ENCODE data around the gene PIGM.
A peak's percentile ranks its signal among the peaks of the same experiment; 100 is the strongest.

PIGM gene

DNA sequence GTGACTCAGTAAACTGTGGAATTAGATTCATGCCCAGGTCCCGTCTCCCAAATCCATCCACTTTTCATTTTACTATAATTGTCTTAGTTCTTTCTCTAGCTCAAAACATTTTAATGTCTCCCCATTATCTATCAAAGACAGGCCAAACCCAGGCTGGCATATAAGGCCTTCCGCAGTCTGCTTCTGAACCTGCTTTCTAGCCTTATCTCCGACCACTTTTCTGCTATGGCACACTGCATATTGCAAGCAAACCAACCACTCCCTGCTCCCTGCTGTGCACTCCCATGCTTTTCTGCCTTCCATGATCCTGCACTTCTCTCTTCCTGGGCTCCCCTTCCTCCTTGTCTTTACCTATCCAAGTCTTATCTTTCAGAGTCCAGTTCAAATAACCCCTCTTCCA lies 17.3 kb upstream of the PIGM start:
- H3K9me3 ChIP-seq (ENCODE audit: low read length): no peaks in the 10 kb centered on the region
- H3K4me1 ChIP-seq (ENCODE audit: insufficient read depth, low read length, severe bottlenecking): peaks cover 8% of the 10 kb centered on the region
- H3F3A ChIP-seq (ENCODE audit: insufficient read depth, low read length): no peaks in the 10 kb centered on the region
- no peak overlapping the region for H3K9ac ChIP-seq (ENCODE audit: low read length)
- H3K79me2 ChIP-seq (ENCODE audit: insufficient read depth, low read length): no peaks in the 10 kb centered on the region
- H3K4me2 ChIP-seq (ENCODE audit: low read length): no peak overlapping the region
- H2AFZ ChIP-seq (ENCODE audit: low read length): no peak overlapping the region
- no peak overlapping the region for H3K27ac ChIP-seq (ENCODE audit: low read depth, low read length, poor library complexity, severe bottlenecking)
- TF ChIP-seq EZH2 (IDR thresholded peaks at IDR 0.05; ENCODE audit: borderline replicate concordance, low read length): no peak
- TF ChIP-seq, protein P1, sequence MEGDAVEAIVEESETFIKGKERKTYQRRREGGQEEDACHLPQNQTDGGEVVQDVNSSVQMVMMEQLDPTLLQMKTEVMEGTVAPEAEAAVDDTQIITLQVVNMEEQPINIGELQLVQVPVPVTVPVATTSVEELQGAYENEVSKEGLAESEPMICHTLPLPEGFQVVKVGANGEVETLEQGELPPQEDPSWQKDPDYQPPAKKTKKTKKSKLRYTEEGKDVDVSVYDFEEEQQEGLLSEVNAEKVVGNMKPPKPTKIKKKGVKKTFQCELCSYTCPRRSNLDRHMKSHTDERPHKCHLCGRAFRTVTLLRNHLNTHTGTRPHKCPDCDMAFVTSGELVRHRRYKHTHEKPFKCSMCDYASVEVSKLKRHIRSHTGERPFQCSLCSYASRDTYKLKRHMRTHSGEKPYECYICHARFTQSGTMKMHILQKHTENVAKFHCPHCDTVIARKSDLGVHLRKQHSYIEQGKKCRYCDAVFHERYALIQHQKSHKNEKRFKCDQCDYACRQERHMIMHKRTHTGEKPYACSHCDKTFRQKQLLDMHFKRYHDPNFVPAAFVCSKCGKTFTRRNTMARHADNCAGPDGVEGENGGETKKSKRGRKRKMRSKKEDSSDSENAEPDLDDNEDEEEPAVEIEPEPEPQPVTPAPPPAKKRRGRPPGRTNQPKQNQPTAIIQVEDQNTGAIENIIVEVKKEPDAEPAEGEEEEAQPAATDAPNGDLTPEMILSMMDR (IDR thresholded peaks at IDR 0.05; ENCODE audit: low read length): no peak
- no peaks in the 10 kb centered on the region for H3K36me3 ChIP-seq (ENCODE audit: insufficient read depth, low read length)
- no peak overlapping the region for H3K4me3 ChIP-seq (ENCODE audit: low read depth, low read length, poor library complexity, severe bottlenecking)
- no peaks in the 10 kb centered on the region; the same call in 1 of the 2 replicates for H3K27me3 ChIP-seq (ENCODE audit: insufficient read depth, low read length)
- H3K9me2 ChIP-seq (ENCODE audit: low read depth, low read length): no peaks in the 10 kb centered on the region
- no peaks in the 10 kb centered on the region for H4K20me1 ChIP-seq (ENCODE audit: insufficient read depth, low read length)

DNA sequence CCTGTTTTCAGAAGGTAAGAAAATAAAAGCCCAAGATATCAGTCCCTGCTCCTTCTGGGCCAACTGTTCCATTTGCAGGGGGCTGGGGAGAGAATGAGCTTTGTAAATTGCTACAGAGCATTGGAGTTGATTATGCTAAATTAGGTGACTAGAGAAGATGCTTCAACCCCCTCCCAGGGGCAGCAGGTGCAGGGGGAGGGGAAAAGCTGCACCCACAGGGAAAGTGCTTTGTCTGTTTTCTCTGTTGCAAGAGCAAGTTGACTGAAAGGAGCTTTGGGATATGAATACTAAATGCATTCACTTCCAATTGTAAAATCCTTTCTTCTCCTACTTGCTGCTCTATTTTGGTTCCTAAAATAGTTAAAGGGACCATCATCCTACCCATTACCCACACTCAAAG lies 16.5 kb upstream of the PIGM start:
- Histone ChIP-seq H3K79me2 (ENCODE audit: insufficient read depth, low read length) (no peaks in the 10 kb centered on the region), H3K9me2 (ENCODE audit: low read depth, low read length) (no peaks in the 10 kb centered on the region), H3K4me1 (ENCODE audit: insufficient read depth, low read length, severe bottlenecking) (peaks cover 8% of the 10 kb centered on the region), H3K36me3 (ENCODE audit: insufficient read depth, low read length) (no peaks in the 10 kb centered on the region), H3K4me2 (ENCODE audit: low read length) (no peak overlapping the region), H3K9ac (ENCODE audit: low read length) (no peak overlapping the region), H4K20me1 (ENCODE audit: insufficient read depth, low read length) (no peaks in the 10 kb centered on the region), H3K4me3 (ENCODE audit: low read depth, low read length, poor library complexity, severe bottlenecking) (no peak overlapping the region), H3K9me3 (ENCODE audit: low read length) (no peaks in the 10 kb centered on the region), H3K27me3 (ENCODE audit: insufficient read depth, low read length) (no peaks in the 10 kb centered on the region; the same call in 1 of the 2 replicates), H3F3A (ENCODE audit: insufficient read depth, low read length) (no peaks in the 10 kb centered on the region), H3K27ac (ENCODE audit: low read depth, low read length, poor library complexity, severe bottlenecking) (no peak overlapping the region), H2AFZ (ENCODE audit: low read length) (no peak overlapping the region)
- no peak for TF ChIP-seq EZH2 (IDR thresholded peaks at IDR 0.05; ENCODE audit: borderline replicate concordance, low read length)
- TF ChIP-seq, protein P1 (IDR thresholded peaks at IDR 0.05; ENCODE audit: low read length): no peak

DNA sequence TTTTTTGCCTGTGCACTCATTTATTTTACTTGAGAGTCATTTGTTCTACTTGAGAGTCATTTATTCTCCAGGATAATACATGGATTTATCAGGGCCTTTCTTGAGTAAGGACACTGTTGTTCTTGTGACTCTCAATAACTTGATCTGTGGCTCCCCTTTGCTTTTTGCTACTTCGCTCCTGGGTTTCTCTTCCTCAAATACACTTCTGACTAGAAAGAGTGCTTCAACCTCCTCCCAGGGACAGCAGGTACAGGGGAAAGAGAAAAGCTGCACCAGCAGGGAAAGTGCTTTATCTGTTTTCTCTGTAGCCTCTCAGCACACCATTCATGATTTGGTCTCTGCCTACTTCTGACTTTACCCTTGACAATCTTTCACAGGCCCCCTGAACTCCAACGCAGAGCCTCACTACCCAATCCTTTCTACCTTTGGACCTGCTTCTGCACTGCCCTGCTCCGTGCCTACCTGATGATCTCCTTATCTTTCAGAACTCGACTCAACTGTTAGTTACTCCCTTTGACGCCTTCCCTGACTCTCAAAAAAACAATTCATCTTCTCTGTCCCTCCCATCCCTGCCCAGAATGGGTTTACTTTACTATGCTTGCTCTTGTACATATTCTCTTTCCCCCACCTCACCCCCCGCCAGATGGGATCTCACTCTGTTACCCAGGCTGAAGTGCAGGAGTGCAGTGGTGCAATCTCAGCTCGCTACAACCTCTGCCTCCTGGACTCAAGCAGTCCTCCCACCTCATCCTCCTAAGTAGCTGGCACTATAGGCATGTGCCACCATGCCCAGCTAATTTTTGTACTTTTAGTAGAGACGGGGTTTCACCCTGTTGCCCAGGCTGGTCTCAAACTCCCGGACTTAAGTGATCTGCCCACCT lies 15.6 kb upstream of the PIGM start:
- Histone ChIP-seq H3K4me3 (ENCODE audit: low read depth, low read length, poor library complexity, severe bottlenecking) (peak overlapping the region; percentile 21), H3K9me3 (ENCODE audit: low read length) (no peaks in the 10 kb centered on the region), H3K36me3 (ENCODE audit: insufficient read depth, low read length) (no peaks in the 10 kb centered on the region), H3K4me1 (ENCODE audit: insufficient read depth, low read length, severe bottlenecking) (peaks cover 8% of the 10 kb centered on the region), H2AFZ (ENCODE audit: low read length) (no peak overlapping the region; the same call in 1 of the 2 replicates), H3K9me2 (ENCODE audit: low read depth, low read length) (no peaks in the 10 kb centered on the region), H3K27ac (ENCODE audit: low read depth, low read length, poor library complexity, severe bottlenecking) (no peak overlapping the region), H3K79me2 (ENCODE audit: insufficient read depth, low read length) (no peaks in the 10 kb centered on the region), H3K4me2 (ENCODE audit: low read length) (peak overlapping the region; percentile 48), H3F3A (ENCODE audit: insufficient read depth, low read length) (no peaks in the 10 kb centered on the region), H3K27me3 (ENCODE audit: insufficient read depth, low read length) (no peaks in the 10 kb centered on the region; the same call in 1 of the 2 replicates), H4K20me1 (ENCODE audit: insufficient read depth, low read length) (no peaks in the 10 kb centered on the region), H3K9ac (ENCODE audit: low read length) (no peak overlapping the region)
- no peak for TF ChIP-seq EZH2 (IDR thresholded peaks at IDR 0.05; ENCODE audit: borderline replicate concordance, low read length)
- TF ChIP-seq, protein P1 (IDR thresholded peaks at IDR 0.05; ENCODE audit: low read length): no peak

All from OCI-LY1 (cell line).